HT1080 (cell line): Measurements from ENCODE around the gene EML6. TPM values are rescaled to one million over a fixed set of nuclear protein-coding genes. Genes with fewer than 3 reads are reported as not detected.
A peak's percentile ranks its signal among the peaks of the same experiment; 100 is the strongest.

Experiments used
- DNase-seq: peaks from one replicate; pipeline ENCODE4 v3.0.0-alpha.2; 2015; ENCODE audit warnings: low read depth
- total RNA-seq: library from RNA; depleted of rRNA; stranded (reverse); fragments of >200 nt; shearing (Covaris generic); gene quantifications from 2 replicates; pipeline ENCODE4 v1.2.3, GENCODE V29; 2014

The EML6 gene
- total RNA-seq, 1 experiment from 2014 or later, result 1.8 TPM

DNA sequence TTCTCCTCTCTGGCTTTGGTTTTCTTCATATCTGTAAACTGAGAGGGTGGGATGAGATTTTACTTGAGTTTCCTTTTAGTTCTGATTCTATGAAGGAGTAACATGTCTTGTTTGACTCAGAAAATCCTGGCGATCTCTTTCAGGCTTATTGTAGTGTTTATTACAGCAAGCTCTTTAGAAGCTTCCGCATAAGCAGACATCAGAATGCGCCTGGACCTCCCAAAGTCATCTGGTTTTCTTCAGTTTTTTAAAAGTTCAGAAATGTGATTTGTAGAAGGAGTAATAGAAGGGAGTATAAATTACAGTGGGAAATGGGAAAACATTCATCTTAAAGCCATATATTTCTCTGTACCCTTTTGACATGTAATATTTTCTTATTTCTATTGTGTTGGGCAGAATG, 68.4 kb downstream of the EML6 start:
- DNase-seq, result no peak

GRCh38 chr2:54797307-54797706, 73.8 kb downstream of the EML6 start:
- DNase-seq, result no peak

DNA sequence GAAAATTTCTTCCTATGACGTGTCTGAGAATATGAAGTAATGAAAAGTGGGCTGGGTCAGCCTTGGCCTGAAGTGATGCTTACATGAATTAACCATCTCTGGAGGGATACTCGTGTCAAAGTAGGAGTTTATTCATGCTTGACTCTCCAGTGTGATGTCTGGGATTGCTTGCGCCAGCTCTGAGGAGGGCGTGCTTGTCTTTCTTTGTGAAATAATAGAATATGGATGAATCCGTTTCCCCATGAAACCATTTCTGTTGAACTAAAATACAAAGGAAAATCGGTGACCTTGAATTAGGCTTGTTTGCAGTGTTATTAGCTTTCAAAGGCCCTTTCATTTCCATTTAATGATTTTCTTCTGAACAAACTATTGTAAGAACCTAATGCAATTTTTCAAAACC, 77.9 kb downstream of the EML6 start:
- no peak for DNase-seq

DNA sequence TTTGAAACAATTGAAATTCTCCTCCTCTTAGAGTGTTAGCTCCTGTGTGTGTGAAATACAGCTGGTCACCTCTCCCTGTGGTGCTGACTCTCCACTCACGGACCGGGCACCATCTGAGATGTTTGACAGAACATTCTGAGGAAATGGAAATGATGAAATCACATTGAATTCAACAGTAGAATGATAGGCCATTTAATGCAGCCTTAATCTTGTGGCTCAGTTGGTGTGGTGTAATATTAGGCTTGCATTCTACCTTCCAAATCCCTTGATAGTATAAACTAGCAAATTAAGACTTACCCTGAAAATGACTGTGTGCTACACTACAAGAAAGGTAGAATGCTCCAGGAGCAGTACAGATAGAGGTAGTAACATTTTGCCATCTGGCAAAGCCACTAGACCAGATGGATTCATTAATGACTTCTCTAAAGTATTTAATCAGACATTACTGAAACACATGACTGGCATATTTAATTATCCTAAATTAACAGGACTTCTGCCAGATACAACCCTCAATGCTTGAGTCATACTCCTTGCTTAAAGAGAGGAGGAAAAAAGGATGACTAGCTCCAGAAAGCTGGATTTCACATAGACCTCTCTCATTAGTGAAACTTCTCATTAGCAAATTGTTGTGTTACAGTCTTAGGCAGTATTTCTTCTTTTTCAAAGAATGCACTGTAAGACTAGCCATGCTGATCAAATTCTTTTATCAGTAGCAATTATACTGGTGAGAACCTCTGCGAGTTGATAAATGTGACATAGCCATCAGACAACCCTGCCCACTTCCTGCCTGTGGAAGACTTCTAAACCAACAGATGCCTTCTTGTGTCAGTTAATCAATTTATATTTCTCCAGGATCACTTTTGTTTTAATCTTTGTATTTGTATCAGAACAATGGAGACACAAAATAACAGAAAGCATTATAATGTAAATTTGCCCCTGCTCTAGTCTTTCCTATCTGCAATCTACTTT, 80.6 kb downstream of the EML6 start:
- DNase-seq, result no peak

GRCh38 chr2:54805255-54805654, 81.8 kb downstream of the EML6 start:
- DNase-seq, result no peak

DNA sequence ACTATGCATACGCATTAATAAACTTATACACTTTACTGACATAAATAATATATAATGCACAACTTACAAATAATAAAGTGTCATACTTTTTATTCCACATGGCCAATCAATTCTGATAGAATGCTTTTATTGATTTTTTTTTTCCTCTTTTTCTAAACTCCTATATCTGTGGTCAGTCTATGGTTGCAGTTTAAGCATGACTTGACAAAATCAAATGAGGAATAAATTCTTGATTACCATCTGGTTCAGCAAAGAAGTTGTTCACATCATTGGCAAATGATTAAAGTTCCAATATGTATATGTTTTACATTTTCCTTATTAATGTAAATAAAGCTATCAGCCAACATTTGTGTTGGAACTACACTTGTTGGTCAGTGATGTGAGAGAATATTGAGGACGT, 83.5 kb downstream of the EML6 start:
- no peak for DNase-seq

GRCh38 chr2:54808661-54809060, 85.2 kb downstream of the EML6 start:
- no peak for DNase-seq

GRCh38 chr2:54809819-54810218, 86.4 kb downstream of the EML6 start:
- DNase-seq, result peak; percentile 55

DNA sequence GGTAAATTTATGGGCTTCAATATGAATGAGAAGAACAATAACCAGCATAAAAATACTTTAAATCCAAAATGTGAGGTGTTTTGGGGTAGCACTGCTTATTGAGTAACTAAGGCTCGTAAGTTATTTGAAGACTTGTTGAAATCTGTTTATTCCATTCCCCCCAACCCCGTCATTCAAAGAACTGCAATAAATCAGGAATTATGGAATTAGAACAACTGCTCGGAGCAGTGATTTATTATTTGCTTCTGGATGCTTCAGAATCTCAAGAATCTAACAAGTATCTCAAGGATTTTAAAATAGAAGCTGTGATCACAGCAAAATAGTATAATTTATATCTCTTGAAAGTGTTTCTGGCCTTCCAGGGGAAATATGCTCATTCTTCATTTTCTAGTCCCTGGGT, 86.8 kb downstream of the EML6 start:
- DNase-seq, result no peak

- DNase-seq, result no peak
These were observed 90.1 kb downstream of the EML6 start for GRCh38 chr2:54813584-54813983.

DNA sequence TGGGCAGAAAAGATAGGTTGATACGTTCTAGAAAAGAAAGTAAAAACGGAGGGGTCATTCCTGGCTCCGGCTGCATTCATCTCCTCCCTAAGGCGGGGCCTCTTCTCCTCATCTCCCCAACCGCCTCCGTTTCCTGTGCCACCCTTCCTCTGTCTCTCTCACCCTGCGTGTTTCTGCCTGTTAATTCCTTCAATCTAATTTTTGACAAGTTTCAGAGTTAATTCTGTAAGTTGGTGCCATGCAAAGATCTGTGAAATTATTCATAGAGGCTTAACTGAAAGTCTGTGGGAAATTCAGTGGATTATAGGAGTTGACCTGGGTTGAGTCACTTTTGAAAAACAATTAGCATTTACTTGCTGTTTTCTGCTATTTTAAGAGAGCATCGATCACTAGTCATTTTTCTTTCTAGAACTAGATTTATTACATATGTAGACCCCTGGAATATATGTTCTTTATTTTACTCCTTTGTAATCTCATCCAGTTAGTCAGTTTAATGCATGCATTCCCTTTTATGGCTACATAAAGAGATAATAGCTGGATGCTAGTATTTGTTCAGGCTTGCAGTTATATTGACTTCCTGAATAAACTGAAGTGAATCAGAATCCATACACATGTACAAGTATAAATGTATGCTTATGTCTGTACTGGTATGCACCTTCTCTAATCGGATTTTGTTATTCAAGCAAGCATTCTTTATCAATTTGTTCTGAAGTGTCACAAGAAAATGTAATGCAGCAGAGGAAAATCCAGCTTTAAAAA, 91.1 kb downstream of the EML6 start:
- peak; percentile 36 for DNase-seq

DNA sequence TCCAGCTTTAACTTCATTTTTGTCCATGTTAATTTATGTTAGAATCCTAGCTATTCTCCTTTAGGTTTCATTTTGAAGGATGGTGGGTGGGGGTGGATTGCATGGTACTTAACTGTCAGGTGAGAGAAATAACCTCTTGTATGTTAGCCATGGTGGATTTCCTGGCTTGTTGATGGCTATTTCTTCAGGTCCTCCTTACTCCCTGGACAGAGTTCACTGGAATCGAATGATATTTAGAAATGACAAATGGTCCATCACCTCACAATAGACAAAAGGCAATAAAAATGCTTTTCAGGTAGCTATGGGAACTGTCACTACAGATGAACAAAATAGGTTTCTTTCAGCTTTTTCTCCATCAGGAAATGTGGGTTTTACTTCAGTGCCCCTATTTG, 91.7 kb downstream of the EML6 start:
- no peak for DNase-seq

DNA sequence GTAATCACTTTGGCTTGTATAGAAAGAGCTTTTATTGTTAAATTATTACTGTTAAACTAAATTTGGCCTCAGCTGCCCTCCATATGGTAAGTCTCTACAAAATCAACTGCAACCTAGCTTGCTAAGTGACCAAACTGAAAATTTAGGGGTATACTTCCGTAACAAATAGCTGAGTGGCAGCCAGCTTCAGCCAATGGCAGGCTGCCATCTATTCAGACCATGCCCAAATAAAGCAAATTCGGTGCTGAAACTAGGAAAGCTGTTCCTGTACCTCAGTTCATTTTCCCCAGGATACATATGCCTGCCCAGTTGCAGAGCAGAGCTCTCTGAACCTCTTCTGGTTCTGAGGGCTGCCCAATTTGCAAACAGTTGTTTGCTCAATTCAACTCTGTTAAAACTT, 94.8 kb downstream of the EML6 start:
- no peak for DNase-seq

DNA sequence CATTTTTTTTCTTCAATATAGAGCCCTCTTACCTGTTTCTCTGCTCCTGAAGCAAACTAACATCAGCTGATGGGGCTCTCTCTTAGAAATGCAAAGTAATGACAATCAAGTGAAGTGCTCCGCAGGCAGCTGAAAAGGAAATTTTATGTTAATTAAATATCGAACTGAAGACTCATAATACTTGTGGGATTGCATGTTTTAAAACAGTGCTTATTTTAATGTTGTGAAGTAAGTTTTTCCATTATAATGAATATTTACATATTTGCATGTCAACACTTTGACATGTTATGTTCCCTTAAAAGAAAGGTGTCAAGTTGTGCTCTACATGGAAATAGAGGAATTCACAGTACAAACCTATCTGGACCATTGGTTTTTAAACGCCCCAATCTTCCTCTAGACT, 97.1 kb downstream of the EML6 start:
- DNase-seq, result no peak

- DNase-seq, result no peak
These were observed 101.1 kb downstream of the EML6 start for GRCh38 chr2:54824567-54824966.

GRCh38 chr2:54830546-54830945, 107.1 kb downstream of the EML6 start:
- no peak for DNase-seq

DNA sequence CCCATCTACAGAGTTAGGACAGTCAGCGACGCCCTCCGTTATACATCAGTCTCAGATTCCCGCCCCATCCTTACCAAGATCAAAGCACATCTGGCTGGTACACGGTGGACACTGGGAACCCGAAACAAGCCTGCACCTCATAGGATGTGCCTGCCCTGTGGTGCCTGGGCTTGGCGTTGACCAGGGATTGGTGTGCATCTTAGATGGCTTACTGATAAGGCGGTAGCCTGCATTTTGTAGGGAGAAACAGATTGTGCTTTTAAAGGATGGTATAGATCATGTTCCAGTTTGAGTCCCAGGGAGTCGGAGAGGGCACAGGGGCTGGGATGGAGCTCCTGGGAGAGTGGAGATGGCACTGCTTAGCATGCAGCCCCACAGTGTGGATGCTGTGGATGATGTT, 108.0 kb downstream of the EML6 start:
- DNase-seq, result no peak

DNA sequence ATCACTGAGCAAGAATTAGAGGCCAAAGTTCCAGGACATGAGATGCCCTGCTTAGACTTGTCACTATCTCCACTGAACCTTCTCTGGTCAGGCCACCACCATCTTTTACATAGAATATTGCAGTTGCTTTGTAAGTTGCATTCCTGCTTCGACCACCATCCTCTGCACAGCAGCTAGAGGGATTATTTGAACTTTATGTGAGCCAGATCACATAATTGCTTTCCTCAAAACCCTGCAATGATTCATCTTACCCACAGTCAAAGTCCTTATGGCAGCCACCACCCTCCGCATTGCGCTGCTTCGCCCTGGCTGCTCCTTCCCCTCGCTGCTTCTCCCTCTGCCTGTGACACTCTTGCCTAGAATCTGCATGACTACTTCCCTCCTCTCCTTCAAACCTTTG, 111.3 kb downstream of the EML6 start:
- no peak for DNase-seq

DNA sequence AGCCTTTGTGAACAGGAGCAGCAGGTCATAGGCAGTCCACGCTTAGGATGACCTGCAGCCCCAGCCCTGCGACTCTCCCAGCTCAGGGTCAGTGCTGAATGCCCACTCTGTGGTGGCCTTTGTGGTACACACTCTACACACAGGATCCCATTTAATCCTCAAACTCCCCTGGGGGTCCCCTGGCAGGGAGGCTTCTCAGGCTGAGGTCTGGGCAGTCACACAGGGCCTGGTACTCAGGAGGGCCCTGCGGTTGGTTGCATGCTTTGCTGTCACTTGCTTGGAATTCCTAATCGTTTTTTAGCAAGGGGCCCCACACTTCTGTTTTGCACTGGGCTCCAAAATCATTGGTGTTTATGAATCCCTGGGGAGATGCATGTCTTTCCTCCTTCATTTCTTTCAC, 113.0 kb downstream of the EML6 start:
- DNase-seq, result no peak

GRCh38 chr2:54838585-54839035, 115.1 kb downstream of the EML6 start:
- DNase-seq, result peak; percentile 78

- no peak for DNase-seq
These were observed 116.2 kb downstream of the EML6 start for GRCh38 chr2:54839461-54840255.
